IPS-15b (cell line): ENCODE data around the gene BLOC1S6.

ENCODE experiments used
- H3K27me3 ChIP-seq: one replicate; pipeline ENCODE4 v1.6.1; 2013; ENCODE audit warnings: low read length; ENCODE audit not compliant: control insufficient read depth, insufficient read depth
- H3K36me3 ChIP-seq: one replicate; pipeline ENCODE4 v1.6.1; 2013; ENCODE audit warnings: low read length; ENCODE audit not compliant: control insufficient read depth, insufficient read depth
- H3K4me1 ChIP-seq: one replicate; pipeline ENCODE4 v1.6.1; 2013; ENCODE audit warnings: mild to moderate bottlenecking, low read length; ENCODE audit not compliant: control insufficient read depth, insufficient read depth
- H3K4me3 ChIP-seq: one replicate; pipeline ENCODE4 v1.5.1; 2013; ENCODE audit warnings: low read depth, low read length
- H3K9ac ChIP-seq: one replicate; pipeline ENCODE4 v1.6.1; 2013; ENCODE audit warnings: low read depth, mild to moderate bottlenecking, low read length
- H3K9me3 ChIP-seq: one replicate; pipeline ENCODE4 v1.6.1; 2013; ENCODE audit warnings: mild to moderate bottlenecking, low read length; ENCODE audit not compliant: control insufficient read depth, insufficient read depth

The BLOC1S6 gene

GRCh38 chr15:45587095-45587862 lies at the start of gene BLOC1S6:
Gene BLOC1S6, plus strand, starts transcription at chr15:45587379. Its CDS starts 65 bp downstream, at chr15:45587444.
- Histone ChIP-seq H3K4me3 (peak within 1 kb of the TSS; percentile 86), H3K4me1 (peaks cover 3% of the 10 kb centered on the region)

GRCh38 chr15:45539680-45540079 lies 47.5 kb upstream of the BLOC1S6 start:
- Histone ChIP-seq H3K4me1 (no peaks in the 10 kb centered on the region), H3K36me3 (no peaks in the 10 kb centered on the region), H3K9me3 (no peaks in the 10 kb centered on the region), H3K27me3 (no peaks in the 10 kb centered on the region), H3K4me3 (no peak overlapping the region), H3K9ac (no peak overlapping the region)

More at GRCh38 chr15:45587095-45587862, at the start of gene BLOC1S6:
- Histone ChIP-seq H3K36me3 (no peaks in the 10 kb centered on the region), H3K9me3 (no peaks in the 10 kb centered on the region), H3K9ac (peak within 1 kb of the TSS; percentile 98), H3K27me3 (no peaks in the 10 kb centered on the region)

- H3K4me1 ChIP-seq = no peaks in the 10 kb centered on the region
- H3K27me3 ChIP-seq = no peaks in the 10 kb centered on the region
- H3K9me3 ChIP-seq = no peaks in the 10 kb centered on the region
- no peak overlapping the region for H3K4me3 ChIP-seq
- no peaks in the 10 kb centered on the region for H3K36me3 ChIP-seq
- H3K9ac ChIP-seq = no peak overlapping the region
Observed at GRCh38 chr15:45540531-45540930, 46.6 kb upstream of the BLOC1S6 start.

- Histone ChIP-seq H3K9me3 (no peaks in the 10 kb centered on the region), H3K9ac (no peak overlapping the region), H3K4me1 (no peaks in the 10 kb centered on the region), H3K27me3 (no peaks in the 10 kb centered on the region), H3K36me3 (no peaks in the 10 kb centered on the region), H3K4me3 (no peak overlapping the region)
Observed at GRCh38 chr15:45543051-45543450, 44.1 kb upstream of the BLOC1S6 start.

GRCh38 chr15:45544266-45545023 lies 42.7 kb upstream of the BLOC1S6 start:
- Histone ChIP-seq H3K4me1 (no peaks in the 10 kb centered on the region), H3K27me3 (no peaks in the 10 kb centered on the region), H3K4me3 (no peak overlapping the region), H3K9ac (no peak overlapping the region), H3K9me3 (no peaks in the 10 kb centered on the region), H3K36me3 (no peaks in the 10 kb centered on the region)

GRCh38 chr15:45546789-45547188 lies 40.4 kb upstream of the BLOC1S6 start:
- Histone ChIP-seq H3K27me3 (no peaks in the 10 kb centered on the region), H3K36me3 (no peaks in the 10 kb centered on the region), H3K9me3 (no peaks in the 10 kb centered on the region), H3K9ac (no peak overlapping the region), H3K4me3 (no peak overlapping the region), H3K4me1 (no peaks in the 10 kb centered on the region)

- Histone ChIP-seq H3K4me3 (no peak overlapping the region), H3K9ac (no peak overlapping the region), H3K27me3 (no peaks in the 10 kb centered on the region), H3K9me3 (no peaks in the 10 kb centered on the region), H3K4me1 (no peaks in the 10 kb centered on the region), H3K36me3 (no peaks in the 10 kb centered on the region)
Observed at GRCh38 chr15:45548753-45549520, 38.2 kb upstream of the BLOC1S6 start.

- H3K4me1 ChIP-seq = no peaks in the 10 kb centered on the region
- H3K4me3 ChIP-seq = no peak overlapping the region
- no peaks in the 10 kb centered on the region for H3K36me3 ChIP-seq
- H3K9ac ChIP-seq = no peak overlapping the region
- no peaks in the 10 kb centered on the region for H3K27me3 ChIP-seq
- H3K9me3 ChIP-seq = no peaks in the 10 kb centered on the region
Observed at GRCh38 chr15:45549541-45550220, 37.5 kb upstream of the BLOC1S6 start.

GRCh38 chr15:45550436-45550835 lies 36.7 kb upstream of the BLOC1S6 start:
- Histone ChIP-seq H3K4me1 (no peaks in the 10 kb centered on the region), H3K36me3 (no peaks in the 10 kb centered on the region), H3K9me3 (no peaks in the 10 kb centered on the region), H3K9ac (no peak overlapping the region), H3K27me3 (peaks cover 2% of the 10 kb centered on the region), H3K4me3 (no peak overlapping the region)

GRCh38 chr15:45551676-45552075 lies 35.5 kb upstream of the BLOC1S6 start:
- Histone ChIP-seq H3K9me3 (no peaks in the 10 kb centered on the region), H3K36me3 (no peaks in the 10 kb centered on the region), H3K4me3 (no peak overlapping the region), H3K9ac (no peak overlapping the region), H3K27me3 (peaks cover 5% of the 10 kb centered on the region), H3K4me1 (no peaks in the 10 kb centered on the region)

GRCh38 chr15:45555934-45556608 lies 31.1 kb upstream of the BLOC1S6 start:
- Histone ChIP-seq H3K9ac (no peak overlapping the region), H3K4me3 (no peak overlapping the region), H3K9me3 (no peaks in the 10 kb centered on the region), H3K27me3 (peaks cover 14% of the 10 kb centered on the region), H3K4me1 (no peaks in the 10 kb centered on the region), H3K36me3 (no peaks in the 10 kb centered on the region)
